NCI-H345 (cell line): ENCODE measurements around the gene BTG3.
A peak's percentile ranks its signal among the peaks of the same experiment; 100 is the strongest.

Experiments used
- DNase-seq: peaks from one replicate; lab custom pipeline; 2025; lab: John Stamatoyannopoulos, UW

BTG3 gene

DNA sequence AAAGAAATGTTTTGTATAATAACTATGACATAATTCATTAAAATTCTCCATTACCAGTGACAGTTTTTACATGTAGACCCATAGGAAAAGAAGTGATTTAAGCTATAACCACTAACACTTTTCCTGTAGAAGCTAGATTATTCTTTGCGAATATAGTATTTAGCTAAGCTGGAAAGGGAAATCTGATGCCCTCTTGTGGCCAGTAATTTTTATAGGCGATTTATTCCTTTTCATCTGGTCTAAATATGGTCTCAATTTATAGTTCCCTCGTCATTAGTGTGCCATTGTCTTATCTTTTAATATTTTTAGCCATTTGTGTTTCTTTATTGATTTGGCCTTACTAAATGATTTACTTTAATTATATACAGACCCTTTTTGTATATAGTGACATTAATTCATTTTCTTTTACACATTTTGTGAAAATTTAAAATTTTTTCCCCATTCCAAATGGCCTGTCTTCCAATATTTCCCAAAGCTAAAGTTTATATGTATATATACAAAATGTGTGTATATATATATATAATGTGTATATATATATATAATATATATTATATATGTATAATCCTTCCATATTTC lies 26.7 kb downstream of the BTG3 start:
- DNase-seq, result peak; percentile 66

DNA sequence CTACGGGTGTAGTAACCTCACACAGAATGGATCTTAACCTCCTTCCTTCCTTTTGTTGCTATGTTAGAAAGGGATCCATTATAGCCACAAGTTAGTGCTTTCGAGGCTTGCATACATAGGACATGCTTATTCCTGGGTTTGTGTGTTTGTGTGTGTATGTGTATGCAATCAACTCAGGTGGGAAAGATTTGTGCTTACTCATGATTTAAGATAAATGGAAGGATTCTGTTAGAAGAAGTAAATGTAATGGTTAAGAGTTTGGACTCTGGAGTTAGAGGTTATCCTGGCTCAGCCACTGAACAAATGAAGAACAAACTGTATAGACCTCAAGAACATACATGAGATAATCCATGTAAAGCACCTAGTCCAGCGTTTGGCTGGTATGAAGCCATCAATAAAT lies 28.8 kb downstream of the BTG3 start:
- DNase-seq, result no peak

DNA sequence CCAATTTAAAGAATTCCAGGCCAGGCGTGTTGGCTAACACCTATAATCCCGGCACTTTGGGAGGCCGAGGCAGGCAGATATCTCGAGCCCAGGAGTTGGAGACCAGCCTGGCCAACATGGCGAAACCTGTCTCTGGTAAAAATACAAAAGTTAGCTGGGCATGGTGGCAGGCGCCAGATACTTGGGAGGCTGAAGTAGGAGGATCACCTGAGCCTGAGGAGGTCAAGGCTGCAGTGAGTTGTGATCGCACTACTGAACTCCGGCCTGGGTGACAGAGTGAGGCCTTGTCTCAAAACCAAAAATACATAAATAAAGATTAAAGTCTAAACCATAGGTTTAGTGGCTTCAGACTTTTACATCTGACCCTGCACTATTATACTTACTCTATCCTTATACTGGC lies 32.4 kb downstream of the BTG3 start:
- DNase-seq, result no peak

DNA sequence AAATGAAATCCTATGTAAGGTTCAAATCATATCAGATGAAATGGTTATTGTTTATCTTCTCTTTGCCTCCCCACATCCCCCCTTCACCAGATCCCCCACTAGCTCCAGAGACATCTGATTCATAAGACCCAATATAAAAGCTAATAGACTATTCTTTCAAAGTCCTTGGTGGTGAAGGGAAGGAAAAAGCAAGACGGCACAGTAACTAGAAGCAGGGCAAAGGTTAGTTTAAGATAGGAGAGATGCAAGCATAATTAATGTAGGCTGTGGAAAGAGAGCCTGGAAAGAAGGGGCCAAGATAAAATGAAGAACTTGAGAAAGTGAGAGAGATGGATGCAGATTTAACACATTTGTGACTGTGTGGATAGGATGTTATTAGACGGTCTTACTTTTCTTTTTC lies 33.8 kb downstream of the BTG3 start:
- DNase-seq, result no peak

GRCh38 chr21:17578162-17578561 lies 34.5 kb downstream of the BTG3 start:
- no peak for DNase-seq

DNA sequence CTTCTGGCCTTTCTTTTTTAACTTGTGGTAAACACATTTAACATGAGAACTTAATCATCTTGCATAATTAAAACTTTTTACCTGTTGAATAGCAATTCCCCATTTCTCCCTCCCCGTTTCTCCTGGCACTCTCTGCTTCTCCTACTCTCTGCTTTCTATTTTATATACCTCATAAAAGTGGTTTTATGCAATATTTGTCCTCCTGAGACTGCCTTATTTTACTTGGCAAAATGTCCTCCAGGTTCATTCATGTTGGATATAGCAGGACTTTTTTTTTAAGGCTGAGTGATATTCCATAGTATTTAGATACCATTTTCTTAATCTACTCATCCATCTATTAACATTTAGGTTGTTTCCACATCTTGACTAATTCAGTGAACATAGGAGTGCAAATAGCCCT lies 35.0 kb downstream of the BTG3 start:
- no peak for DNase-seq

- DNase-seq, result no peak
These were observed 36.4 kb downstream of the BTG3 start for GRCh38 chr21:17576080-17576835.

DNA sequence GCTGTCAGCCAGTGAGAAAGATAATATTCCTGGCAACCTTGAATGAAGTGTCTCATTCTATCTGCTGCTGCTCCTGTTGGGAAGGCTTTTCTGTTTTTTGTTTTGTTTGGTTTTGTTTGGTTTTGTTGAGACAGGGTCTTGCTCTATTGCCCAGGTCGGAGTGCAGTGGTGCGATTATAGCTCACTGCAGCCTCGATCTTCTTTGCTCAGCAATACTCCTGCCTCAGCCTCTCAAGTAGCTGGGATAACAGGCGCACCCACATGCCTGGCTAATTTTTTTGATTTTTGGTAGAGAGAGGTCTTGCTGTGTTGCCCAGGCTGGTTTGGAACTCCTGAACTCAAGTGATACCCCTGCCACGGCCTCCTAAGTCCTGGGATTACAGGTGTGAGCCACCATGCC lies 37.6 kb downstream of the BTG3 start:
- DNase-seq, result no peak

GRCh38 chr21:17572431-17572830 lies 40.3 kb downstream of the BTG3 start:
- no peak for DNase-seq

DNA sequence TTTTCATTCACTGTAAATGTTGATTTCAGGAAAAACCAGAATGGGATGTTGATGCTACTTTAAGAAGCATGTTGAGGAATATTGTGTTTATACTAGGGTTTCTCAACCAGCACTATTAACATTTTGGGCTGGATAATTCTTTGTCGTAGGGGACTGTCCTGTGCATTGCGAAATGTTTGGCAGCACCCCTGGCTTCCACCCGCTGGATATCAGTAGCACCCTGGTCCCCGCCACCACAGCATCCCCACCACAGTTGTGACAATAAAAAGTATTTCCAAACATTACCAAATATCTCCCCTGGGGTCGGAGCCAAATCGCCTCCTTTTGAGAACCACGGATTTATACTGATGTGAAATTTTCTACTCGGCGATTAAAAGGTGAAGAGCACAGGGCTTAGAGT lies 41.9 kb downstream of the BTG3 start:
- no peak for DNase-seq

- DNase-seq, result peak; percentile 23
These were observed 52.2 kb downstream of the BTG3 start for GRCh38 chr21:17560377-17561025.

DNA sequence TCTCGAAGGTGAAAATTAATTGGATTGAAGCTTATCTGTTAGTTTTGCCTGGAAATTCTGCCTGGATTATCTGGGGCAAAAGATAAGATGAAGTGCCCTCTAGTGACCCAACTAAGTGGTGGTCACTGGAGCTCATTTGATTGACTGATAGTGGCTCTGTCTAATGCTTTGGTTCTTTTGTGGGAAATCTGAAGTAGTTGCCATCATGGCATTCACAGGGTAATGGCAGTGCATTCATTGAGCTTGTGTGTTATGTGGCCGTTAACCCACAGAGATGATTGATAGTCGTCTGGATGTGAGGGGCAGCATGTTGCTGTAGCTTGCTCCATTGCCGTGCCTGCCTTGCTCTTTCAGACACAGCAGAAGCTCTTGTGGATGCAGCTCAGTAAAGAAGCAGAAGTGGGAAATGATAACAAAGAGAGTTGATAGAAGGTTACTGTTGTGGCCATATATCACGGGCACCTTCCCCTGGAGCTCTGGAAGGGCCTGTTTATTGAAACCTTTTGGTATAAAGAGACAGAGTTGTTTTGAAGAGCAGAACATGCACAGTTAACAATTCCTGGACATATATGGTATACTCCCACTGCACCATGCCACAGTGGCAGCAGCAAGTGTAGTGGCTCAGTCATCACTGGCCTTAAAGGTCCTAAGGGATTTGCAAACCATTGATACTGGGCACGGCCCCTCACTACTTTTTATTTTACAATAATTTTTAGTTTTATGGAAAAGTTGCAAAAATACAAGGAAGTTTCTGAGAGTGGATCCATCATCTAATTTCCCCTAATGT lies 57.8 kb downstream of the BTG3 start:
- no peak for DNase-seq

- no peak for DNase-seq
These were observed 58.6 kb downstream of the BTG3 start for GRCh38 chr21:17554120-17554519.

- no peak for DNase-seq
These were observed 60.3 kb downstream of the BTG3 start for GRCh38 chr21:17552410-17552809.

DNA sequence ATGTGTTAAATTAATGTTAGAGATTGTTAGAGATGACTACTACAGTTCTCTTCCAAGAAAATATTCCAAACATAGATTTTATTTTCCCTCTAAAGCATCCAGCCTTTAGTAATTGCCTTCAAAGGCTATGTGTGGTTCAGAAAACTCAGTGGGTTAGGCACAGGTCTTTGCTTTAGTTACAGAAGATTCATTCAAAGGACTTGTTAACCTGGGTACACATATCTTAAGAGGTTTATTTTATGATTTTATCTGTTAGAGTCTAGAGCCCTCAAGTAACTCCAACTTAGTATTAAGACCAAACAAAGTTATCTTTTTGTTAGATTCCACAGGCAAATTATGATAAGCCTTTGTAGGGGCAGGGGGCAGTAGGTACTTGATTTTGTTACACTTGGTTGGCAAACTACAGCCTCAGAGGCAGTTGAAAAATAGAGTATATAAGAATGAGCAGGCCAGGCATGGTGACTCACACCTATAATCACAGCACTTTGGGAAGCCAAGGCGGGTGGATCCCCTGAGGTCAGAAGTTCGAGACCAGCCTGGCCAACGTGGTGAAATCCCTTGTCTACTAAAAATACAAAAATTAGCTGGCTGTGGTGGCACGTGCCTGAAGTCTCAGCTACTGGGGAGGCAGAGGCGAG lies 61.9 kb downstream of the BTG3 start:
- DNase-seq, result no peak

- DNase-seq, result no peak
These were observed 64.4 kb downstream of the BTG3 start for GRCh38 chr21:17548262-17548661.

- DNase-seq, result no peak
These were observed 67.7 kb downstream of the BTG3 start for GRCh38 chr21:17545007-17545406.
